ENCODE data around the gene TGFBRAP1.
"Not testable (repeated sequence)": the region's sequence is repeated elsewhere in the genome, so short reads cannot be mapped to it uniquely, and the experiment has no call there.

Gene TGFBRAP1

DNA sequence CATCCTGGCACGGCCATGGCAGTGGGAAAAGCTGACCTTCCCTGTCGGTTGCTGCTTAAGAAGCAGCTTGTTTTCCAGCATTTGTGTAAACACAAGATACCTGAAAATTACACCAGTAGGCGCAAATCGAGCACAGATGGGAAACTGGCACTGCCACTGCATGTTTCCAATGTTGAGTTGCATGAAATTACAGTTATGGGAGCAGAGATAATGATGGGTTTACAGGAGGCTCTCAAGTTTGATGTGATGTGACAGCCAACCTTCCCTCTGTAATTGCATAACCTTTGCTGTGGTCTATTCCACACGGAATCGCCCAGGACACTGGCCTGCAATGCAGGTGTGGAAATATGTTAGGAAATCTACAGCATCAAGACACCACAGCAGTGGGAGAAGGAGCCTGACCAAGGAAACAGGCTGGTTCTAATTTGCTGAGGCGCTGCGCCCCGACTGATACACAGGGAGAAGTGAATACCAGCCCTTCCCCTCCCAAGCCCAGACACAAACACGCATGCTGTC lies 70.6 kb downstream of the TGFBRAP1 start:
- H3K27ac Mint-ChIP-seq, result no peak overlapping the region
- DNase-seq (ENCODE audit: low spot score), result no peak
- no peak overlapping the region for H3K4me3 Mint-ChIP-seq
- H3K9me3 Mint-ChIP-seq, result no peaks in the 10 kb centered on the region
- H3K4me1 Mint-ChIP-seq (ENCODE audit: low read depth), result no peaks in the 10 kb centered on the region
- no peaks in the 10 kb centered on the region for H3K27me3 Mint-ChIP-seq (ENCODE audit: low read depth)
- H3K36me3 Mint-ChIP-seq (ENCODE audit: low read depth), result no peaks in the 10 kb centered on the region

- H3K27ac Mint-ChIP-seq, result no peak overlapping the region
- DNase-seq (ENCODE audit: low spot score), result no peak
- H3K27me3 Mint-ChIP-seq (ENCODE audit: low read depth), result no peaks in the 10 kb centered on the region
- no peak overlapping the region for H3K4me3 Mint-ChIP-seq
- no peaks in the 10 kb centered on the region for H3K36me3 Mint-ChIP-seq (ENCODE audit: low read depth)
- H3K4me1 Mint-ChIP-seq (ENCODE audit: low read depth), result no peaks in the 10 kb centered on the region
- no peaks in the 10 kb centered on the region for H3K9me3 Mint-ChIP-seq
These were observed 71.6 kb downstream of the TGFBRAP1 start for GRCh38 chr2:105257981-105258380.

DNA sequence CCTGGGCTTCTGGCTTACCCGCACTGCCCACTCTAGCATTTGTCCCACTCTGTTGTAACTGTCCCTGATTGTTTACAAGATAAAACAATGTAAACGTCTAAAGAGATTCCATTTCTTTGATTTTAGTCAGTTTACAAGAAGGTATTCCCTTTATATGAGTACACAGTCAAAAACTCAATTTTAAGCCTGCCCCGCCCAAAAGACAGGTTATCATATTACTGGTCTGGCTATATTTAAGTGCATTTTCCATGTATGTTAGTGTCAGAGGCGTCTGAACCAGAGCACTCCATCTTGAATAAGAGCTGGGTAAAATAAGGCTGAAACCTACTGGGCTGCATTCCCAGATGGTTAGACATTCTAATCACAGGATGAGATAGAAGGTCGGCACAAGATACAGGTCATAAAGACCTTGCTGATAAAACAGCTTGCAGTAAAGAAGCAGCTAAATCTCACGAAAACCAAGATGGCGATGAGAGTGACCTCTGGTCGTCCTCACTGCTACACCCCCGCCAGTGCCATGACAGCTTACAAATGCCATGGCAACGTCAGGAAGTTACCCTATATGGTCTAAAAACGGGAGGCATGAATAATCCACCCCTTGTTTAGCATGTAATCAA lies 73.0 kb downstream of the TGFBRAP1 start:
- Mint-ChIP-seq H3K36me3 (ENCODE audit: low read depth) (no peaks in the 10 kb centered on the region), H3K4me3 (no peak overlapping the region), H3K4me1 (ENCODE audit: low read depth) (no peaks in the 10 kb centered on the region), H3K9me3 (no peaks in the 10 kb centered on the region), H3K27me3 (ENCODE audit: low read depth) (no peaks in the 10 kb centered on the region), H3K27ac (no peak overlapping the region)
- no peak for DNase-seq (ENCODE audit: low spot score)

- Mint-ChIP-seq H3K27me3 (ENCODE audit: low read depth) (no peaks in the 10 kb centered on the region), H3K36me3 (ENCODE audit: low read depth) (no peaks in the 10 kb centered on the region), H3K4me1 (ENCODE audit: low read depth) (no peaks in the 10 kb centered on the region), H3K4me3 (no peak overlapping the region), H3K27ac (no peak overlapping the region), H3K9me3 (no peaks in the 10 kb centered on the region)
- no peak for DNase-seq (ENCODE audit: low spot score)
These were observed 73.6 kb downstream of the TGFBRAP1 start for GRCh38 chr2:105255979-105256378.

GRCh38 chr2:105254531-105255210 lies 74.9 kb downstream of the TGFBRAP1 start:
- no peak overlapping the region for H3K27ac Mint-ChIP-seq
- no peak overlapping the region for H3K4me3 Mint-ChIP-seq
- no peaks in the 10 kb centered on the region for H3K27me3 Mint-ChIP-seq (ENCODE audit: low read depth)
- no peaks in the 10 kb centered on the region for H3K9me3 Mint-ChIP-seq
- no peak for DNase-seq (ENCODE audit: low spot score)
- H3K4me1 Mint-ChIP-seq (ENCODE audit: low read depth), result no peaks in the 10 kb centered on the region
- H3K36me3 Mint-ChIP-seq (ENCODE audit: low read depth), result no peaks in the 10 kb centered on the region

DNA sequence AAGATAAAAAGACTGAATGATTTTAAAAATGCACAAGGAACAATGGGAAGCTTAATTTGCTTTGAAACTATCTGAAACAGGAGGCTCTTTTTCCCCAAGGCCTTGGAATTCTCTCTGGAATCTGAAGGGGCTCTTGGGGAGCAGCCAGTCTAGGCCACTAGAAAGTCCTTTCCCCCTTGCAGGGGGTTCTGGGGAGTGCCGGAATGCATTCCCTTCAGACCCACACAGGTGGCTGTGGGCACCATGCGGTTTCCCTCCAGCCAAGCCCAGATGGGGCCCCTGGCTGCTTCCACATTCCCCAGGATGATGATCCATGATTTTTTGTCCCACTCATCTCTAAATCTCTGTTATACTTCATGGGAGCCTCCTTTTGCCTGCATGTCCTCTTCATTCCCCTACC lies 77.3 kb downstream of the TGFBRAP1 start:
- H3K4me1 Mint-ChIP-seq (ENCODE audit: low read depth), result no peaks in the 10 kb centered on the region
- H3K27ac Mint-ChIP-seq, result no peak overlapping the region
- no peak for DNase-seq (ENCODE audit: low spot score)
- H3K27me3 Mint-ChIP-seq (ENCODE audit: low read depth), result no peaks in the 10 kb centered on the region
- no peaks in the 10 kb centered on the region for H3K9me3 Mint-ChIP-seq
- no peak overlapping the region for H3K4me3 Mint-ChIP-seq
- no peaks in the 10 kb centered on the region for H3K36me3 Mint-ChIP-seq (ENCODE audit: low read depth)

GRCh38 chr2:105251016-105251648 lies 78.4 kb downstream of the TGFBRAP1 start:
- H3K27me3 Mint-ChIP-seq (ENCODE audit: low read depth); H3K27ac Mint-ChIP-seq; DNase-seq (ENCODE audit: low spot score); H3K4me3 Mint-ChIP-seq; H3K4me1 Mint-ChIP-seq (ENCODE audit: low read depth); H3K9me3 Mint-ChIP-seq; H3K36me3 Mint-ChIP-seq (ENCODE audit: low read depth): not testable (repeated sequence)

DNA sequence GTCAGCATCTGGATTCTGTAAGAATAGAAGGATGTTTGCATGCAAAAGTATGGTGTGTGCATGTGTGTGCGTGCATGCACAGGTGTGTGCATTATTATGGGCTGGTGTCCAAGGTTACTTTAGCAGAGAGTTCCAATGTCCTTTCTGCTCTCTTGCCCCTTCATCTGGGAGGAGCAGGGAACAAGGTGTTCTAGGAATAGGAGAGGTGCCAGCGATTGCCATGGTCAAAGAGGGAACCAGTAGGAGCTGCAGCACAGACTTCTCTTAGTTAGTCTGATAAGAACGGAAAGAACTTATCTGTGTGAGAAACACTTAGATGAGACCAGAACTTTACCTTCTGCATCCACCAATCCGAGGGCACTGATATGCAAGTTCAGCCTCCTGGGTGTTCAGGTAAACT lies 79.6 kb downstream of the TGFBRAP1 start:
- no peaks in the 10 kb centered on the region for H3K36me3 Mint-ChIP-seq (ENCODE audit: low read depth)
- no peak for DNase-seq (ENCODE audit: low spot score)
- H3K4me1 Mint-ChIP-seq (ENCODE audit: low read depth), result no peaks in the 10 kb centered on the region
- no peaks in the 10 kb centered on the region for H3K27me3 Mint-ChIP-seq (ENCODE audit: low read depth)
- no peak overlapping the region for H3K27ac Mint-ChIP-seq
- no peak overlapping the region for H3K4me3 Mint-ChIP-seq
- no peaks in the 10 kb centered on the region for H3K9me3 Mint-ChIP-seq

GRCh38 chr2:105249181-105249580 lies 80.4 kb downstream of the TGFBRAP1 start:
- no peaks in the 10 kb centered on the region for H3K36me3 Mint-ChIP-seq (ENCODE audit: low read depth)
- H3K9me3 Mint-ChIP-seq, result no peaks in the 10 kb centered on the region
- no peaks in the 10 kb centered on the region for H3K4me1 Mint-ChIP-seq (ENCODE audit: low read depth)
- DNase-seq (ENCODE audit: low spot score), result no peak
- H3K27me3 Mint-ChIP-seq (ENCODE audit: low read depth), result no peaks in the 10 kb centered on the region
- H3K4me3 Mint-ChIP-seq, result no peak overlapping the region
- no peak overlapping the region for H3K27ac Mint-ChIP-seq

DNA sequence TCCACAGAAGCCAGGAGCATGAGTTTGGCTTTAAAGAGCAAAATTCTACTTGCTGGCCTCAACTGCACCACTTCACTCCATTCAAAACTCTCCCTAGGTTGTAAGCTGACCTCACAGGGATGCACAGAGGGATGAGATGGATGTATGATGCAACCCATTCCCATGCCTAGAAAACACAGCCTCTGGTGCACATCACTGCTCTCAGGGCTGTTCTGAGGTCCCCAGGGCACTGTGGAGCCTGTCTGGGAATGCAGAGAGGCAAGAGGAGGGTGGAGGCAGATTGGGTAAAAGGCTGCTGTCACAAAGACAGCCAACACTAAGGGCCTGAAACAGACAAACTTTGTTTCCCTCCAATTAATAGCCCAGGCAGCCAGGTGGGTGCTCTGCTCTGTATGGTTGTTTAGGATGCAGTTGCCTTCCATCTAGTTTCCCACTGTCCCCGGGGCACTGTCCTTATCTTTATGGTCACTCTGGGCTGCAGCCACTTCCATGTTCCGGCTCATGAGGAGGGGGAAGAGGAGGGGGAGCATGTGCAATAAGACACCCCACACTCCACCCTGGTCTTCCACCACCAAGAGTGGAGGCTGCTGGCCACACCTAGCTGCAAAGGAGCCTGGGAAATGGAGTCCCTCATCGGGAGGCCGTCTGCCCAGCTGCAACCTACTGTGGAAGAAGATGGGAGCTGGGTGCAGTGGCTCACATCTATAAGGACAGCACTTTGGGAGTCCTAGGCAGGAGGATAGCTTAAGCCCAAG lies 81.0 kb downstream of the TGFBRAP1 start:
- no peak overlapping the region for H3K4me3 Mint-ChIP-seq
- no peaks in the 10 kb centered on the region for H3K27me3 Mint-ChIP-seq (ENCODE audit: low read depth)
- H3K9me3 Mint-ChIP-seq, result no peaks in the 10 kb centered on the region
- no peaks in the 10 kb centered on the region for H3K4me1 Mint-ChIP-seq (ENCODE audit: low read depth)
- no peak overlapping the region for H3K27ac Mint-ChIP-seq
- no peak for DNase-seq (ENCODE audit: low spot score)
- H3K36me3 Mint-ChIP-seq (ENCODE audit: low read depth), result no peaks in the 10 kb centered on the region

GRCh38 chr2:105244451-105244850 lies 85.1 kb downstream of the TGFBRAP1 start:
- Mint-ChIP-seq H3K27ac (no peak overlapping the region), H3K9me3 (no peaks in the 10 kb centered on the region), H3K4me3 (no peak overlapping the region), H3K36me3 (ENCODE audit: low read depth) (no peaks in the 10 kb centered on the region), H3K27me3 (ENCODE audit: low read depth) (no peaks in the 10 kb centered on the region), H3K4me1 (ENCODE audit: low read depth) (no peaks in the 10 kb centered on the region)
- no peak for DNase-seq (ENCODE audit: low spot score)

- Mint-ChIP-seq H3K4me1 (ENCODE audit: low read depth) (no peaks in the 10 kb centered on the region), H3K4me3 (no peak overlapping the region), H3K27ac (no peak overlapping the region), H3K27me3 (ENCODE audit: low read depth) (no peaks in the 10 kb centered on the region), H3K9me3 (no peaks in the 10 kb centered on the region), H3K36me3 (ENCODE audit: low read depth) (no peaks in the 10 kb centered on the region)
- DNase-seq (ENCODE audit: low spot score), result no peak
These were observed 85.6 kb downstream of the TGFBRAP1 start for GRCh38 chr2:105243961-105244360.

GRCh38 chr2:105242286-105242993 lies 87.1 kb downstream of the TGFBRAP1 start:
- no peaks in the 10 kb centered on the region for H3K27me3 Mint-ChIP-seq (ENCODE audit: low read depth)
- no peak overlapping the region for H3K27ac Mint-ChIP-seq
- no peak overlapping the region for H3K4me3 Mint-ChIP-seq
- H3K4me1 Mint-ChIP-seq (ENCODE audit: low read depth), result no peaks in the 10 kb centered on the region
- DNase-seq (ENCODE audit: low spot score), result no peak
- H3K9me3 Mint-ChIP-seq, result no peaks in the 10 kb centered on the region
- H3K36me3 Mint-ChIP-seq (ENCODE audit: low read depth), result no peaks in the 10 kb centered on the region

All from T-helper 2 cell treated with Interferon-gamma antibody and Interleukin-4, amounts not matched to agents 5 μg/mL and 100 μg/mL, for 36 hours (primary cell).